Glutamatergic neuron (in vitro differentiated cells): Measurements from ENCODE around the gene BATF. TPM values are rescaled to one million over a fixed set of nuclear protein-coding genes. Genes with fewer than 3 reads are reported as not detected.

Experiments
- DNase-seq: peaks from one replicate; pipeline ENCODE4 v3.0.0; 2022
- H3K27ac Mint-ChIP-seq: one replicate; pipeline ENCODE4 v1.8.0; 2020; ENCODE audit warnings: mild to moderate bottlenecking, mixed read lengths, inconsistent platforms; ENCODE audit not compliant: unreplicated experiment
- H3K27me3 Mint-ChIP-seq: one replicate; pipeline ENCODE4 v1.8.0; 2020; ENCODE audit warnings: mild to moderate bottlenecking, moderate library complexity, mixed read lengths, inconsistent platforms; ENCODE audit not compliant: unreplicated experiment
- H3K36me3 Mint-ChIP-seq: one replicate; pipeline ENCODE4 v1.8.0; 2020; ENCODE audit warnings: mild to moderate bottlenecking, mixed read lengths, inconsistent platforms; ENCODE audit not compliant: unreplicated experiment
- H3K4me1 Mint-ChIP-seq: one replicate; pipeline ENCODE4 v1.8.0; 2020; ENCODE audit warnings: mild to moderate bottlenecking, low read depth, mixed read lengths, inconsistent platforms; ENCODE audit not compliant: unreplicated experiment
- H3K4me3 Mint-ChIP-seq: one replicate; pipeline ENCODE4 v1.8.0; 2020; ENCODE audit warnings: mild to moderate bottlenecking, mixed read lengths, inconsistent platforms; ENCODE audit not compliant: unreplicated experiment
- H3K9me3 Mint-ChIP-seq: one replicate; pipeline ENCODE4 v1.8.0; 2020; ENCODE audit warnings: mild to moderate bottlenecking, moderate library complexity, mixed read lengths, inconsistent platforms; ENCODE audit not compliant: unreplicated experiment
- total RNA-seq: library from RNA; stranded (reverse); fragmentation: NEBNext Ultra II Directional; extraction: Animal tissue kit (Norgen Biotek cat#: 25700); gene quantifications from one replicate; pipeline ENCODE4 v1.2.1, GENCODE V29; 2021; ENCODE audit not compliant: unreplicated experiment
- TF ChIP-seq, protein P1 (sequence below): fragments of 200-600 bp; sonication (generic); IDR thresholded peaks from one replicate; pipeline ENCODE4 v1.5.0; 2021; ENCODE audit not compliant: partially characterized antibody, unreplicated experiment

Gene BATF
- total RNA-seq, 1 donor from 2014 or later, result not detected

DNA sequence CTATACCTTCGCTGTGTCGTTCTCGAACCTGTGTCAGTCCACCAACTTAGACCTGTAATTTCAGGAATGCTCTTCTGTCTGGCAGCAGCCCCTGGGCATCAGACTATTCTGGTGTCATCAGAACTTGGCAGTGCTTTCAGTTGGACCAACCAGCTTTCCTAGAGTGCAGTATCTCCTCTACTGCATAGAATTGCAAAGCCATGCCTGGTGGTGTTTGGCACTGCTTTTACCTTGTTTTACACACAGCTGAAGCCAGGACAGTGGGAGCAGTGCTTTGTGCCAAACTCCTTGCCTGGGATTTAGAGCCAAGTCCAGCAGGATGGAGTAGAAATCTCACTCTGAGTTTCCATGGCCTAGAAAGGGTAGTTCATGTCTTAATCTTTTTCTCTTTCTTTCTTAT lies 57.6 kb downstream of the BATF start:
- no peak for DNase-seq
- Mint-ChIP-seq H3K9me3 (peaks cover 3% of the 10 kb centered on the region), H3K27ac (no peak overlapping the region), H3K27me3 (peaks cover 6% of the 10 kb centered on the region), H3K4me3 (peak overlapping the region; percentile 69), H3K4me1 (peaks cover 3% of the 10 kb centered on the region), H3K36me3 (peaks cover 4% of the 10 kb centered on the region)
- TF ChIP-seq, protein P1, sequence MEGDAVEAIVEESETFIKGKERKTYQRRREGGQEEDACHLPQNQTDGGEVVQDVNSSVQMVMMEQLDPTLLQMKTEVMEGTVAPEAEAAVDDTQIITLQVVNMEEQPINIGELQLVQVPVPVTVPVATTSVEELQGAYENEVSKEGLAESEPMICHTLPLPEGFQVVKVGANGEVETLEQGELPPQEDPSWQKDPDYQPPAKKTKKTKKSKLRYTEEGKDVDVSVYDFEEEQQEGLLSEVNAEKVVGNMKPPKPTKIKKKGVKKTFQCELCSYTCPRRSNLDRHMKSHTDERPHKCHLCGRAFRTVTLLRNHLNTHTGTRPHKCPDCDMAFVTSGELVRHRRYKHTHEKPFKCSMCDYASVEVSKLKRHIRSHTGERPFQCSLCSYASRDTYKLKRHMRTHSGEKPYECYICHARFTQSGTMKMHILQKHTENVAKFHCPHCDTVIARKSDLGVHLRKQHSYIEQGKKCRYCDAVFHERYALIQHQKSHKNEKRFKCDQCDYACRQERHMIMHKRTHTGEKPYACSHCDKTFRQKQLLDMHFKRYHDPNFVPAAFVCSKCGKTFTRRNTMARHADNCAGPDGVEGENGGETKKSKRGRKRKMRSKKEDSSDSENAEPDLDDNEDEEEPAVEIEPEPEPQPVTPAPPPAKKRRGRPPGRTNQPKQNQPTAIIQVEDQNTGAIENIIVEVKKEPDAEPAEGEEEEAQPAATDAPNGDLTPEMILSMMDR, result no peak

DNA sequence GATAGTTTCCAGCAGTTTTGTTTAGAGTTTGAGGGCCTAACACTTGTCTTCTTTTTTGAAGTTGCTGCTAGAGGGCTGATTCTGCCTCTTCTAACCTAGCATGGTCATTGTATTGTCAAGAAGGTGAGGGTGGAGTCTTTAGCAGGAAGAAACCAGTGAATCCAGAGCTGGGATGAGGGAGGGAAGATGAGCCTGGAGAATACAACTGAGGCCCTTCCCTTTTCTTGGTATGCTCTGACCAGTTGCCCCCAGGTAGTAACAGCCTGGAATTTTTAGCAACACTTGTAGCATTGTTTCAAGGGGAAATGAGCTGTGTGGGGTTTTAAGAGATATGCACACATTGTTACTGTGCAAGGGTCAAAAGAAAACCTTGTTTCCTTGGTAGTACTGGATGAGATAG lies 65.1 kb downstream of the BATF start:
- TF ChIP-seq, protein P1, result no peak
- DNase-seq, result no peak
- Mint-ChIP-seq H3K36me3 (peaks cover 5% of the 10 kb centered on the region), H3K4me1 (no peaks in the 10 kb centered on the region), H3K27ac (no peak overlapping the region), H3K9me3 (peaks cover 1% of the 10 kb centered on the region), H3K27me3 (peaks cover 2% of the 10 kb centered on the region), H3K4me3 (no peak overlapping the region)

DNA sequence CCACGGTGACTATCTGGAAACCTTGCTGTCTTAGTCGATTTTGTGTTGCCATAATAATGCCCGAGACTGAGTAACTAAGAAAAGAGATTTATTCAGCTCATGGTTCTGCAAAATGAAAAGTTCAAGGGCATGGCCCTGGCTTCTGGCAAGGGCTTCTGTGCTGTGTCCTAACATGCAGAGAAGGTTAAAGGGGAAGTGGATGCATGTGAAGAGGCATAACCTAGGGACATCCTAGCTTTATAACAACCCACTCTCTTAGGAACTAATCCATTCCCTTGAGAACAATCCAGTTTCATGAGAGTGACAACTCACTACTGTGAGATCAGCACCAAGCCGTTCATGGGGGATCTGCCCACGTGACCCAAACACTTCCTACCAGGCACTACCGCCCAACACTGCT lies 67.7 kb downstream of the BATF start:
- peaks cover 2% of the 10 kb centered on the region for H3K27me3 Mint-ChIP-seq
- peaks cover 14% of the 10 kb centered on the region for H3K36me3 Mint-ChIP-seq
- H3K4me3 Mint-ChIP-seq, result no peak overlapping the region

DNA sequence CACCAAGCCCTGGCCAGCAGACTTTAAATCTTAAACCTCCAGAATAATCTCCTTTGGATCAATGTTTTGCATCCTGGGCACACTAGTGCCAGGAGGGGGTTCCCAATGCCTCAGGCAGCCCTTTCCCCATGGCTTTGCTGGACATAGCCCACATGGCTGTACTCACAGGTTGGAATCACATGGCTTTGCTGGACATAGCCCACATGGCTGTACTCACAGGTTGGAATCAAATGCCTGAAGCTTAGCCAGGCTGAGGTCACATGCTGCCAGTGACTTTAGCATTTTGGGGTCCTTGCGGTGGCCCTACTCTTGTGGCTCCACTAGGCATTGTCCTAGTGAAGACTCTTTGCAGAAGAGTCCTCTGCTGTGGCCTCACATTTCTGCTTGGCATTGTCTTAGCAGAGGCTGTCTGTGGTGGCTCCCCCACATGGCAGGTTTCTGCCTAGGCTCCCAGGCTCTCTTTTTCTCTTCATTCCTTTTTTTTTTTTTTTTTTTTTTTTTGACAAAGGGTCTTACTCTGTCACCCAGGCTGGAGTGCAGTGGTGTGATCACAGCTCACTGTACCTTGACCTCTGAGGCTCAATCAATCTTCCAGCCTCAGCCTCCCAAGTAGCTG lies 69.2 kb downstream of the BATF start:
- H3K4me3 Mint-ChIP-seq, result no peak overlapping the region
- H3K9me3 Mint-ChIP-seq, result peaks cover 5% of the 10 kb centered on the region
- TF ChIP-seq, protein P1, result no peak
- no peaks in the 10 kb centered on the region for H3K4me1 Mint-ChIP-seq
- H3K27me3 Mint-ChIP-seq, result peaks cover 2% of the 10 kb centered on the region
- H3K27ac Mint-ChIP-seq, result no peak overlapping the region
- peaks cover 14% of the 10 kb centered on the region for H3K36me3 Mint-ChIP-seq
- no peak for DNase-seq

More for the DNA sequence above, 67.7 kb downstream of the BATF start:
- no peak overlapping the region for H3K27ac Mint-ChIP-seq
- no peaks in the 10 kb centered on the region for H3K4me1 Mint-ChIP-seq
- no peak for DNase-seq
- TF ChIP-seq, protein P1, result no peak
- peaks cover 7% of the 10 kb centered on the region for H3K9me3 Mint-ChIP-seq

DNA sequence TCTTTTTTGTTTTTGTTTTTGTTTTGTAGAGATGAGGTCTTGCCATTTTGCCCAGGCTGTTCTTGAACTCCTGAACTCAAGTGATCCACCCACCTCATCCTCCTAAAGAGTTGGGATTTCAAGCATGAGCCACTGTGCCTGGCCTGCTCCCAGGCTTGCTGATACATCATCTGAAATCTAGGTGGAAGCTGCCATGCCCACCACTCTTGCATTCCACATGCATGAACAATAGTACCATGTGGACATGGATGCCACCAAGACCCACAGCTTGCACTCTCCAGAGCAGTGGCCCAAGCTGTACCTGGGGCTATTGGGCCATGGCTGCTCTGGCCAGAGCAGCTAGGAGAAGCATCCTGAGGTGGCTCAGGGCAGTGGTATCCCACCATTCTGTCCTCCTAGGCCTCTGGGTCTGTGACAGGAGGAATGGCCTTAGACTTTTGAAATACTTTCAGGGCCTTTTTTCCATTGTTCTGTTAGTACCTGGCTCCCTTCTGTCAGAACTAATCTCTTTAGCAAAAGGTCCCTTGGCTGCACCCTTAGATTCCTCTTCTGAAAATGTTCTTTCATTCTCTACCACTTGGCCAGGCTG lies 69.8 kb downstream of the BATF start:
- TF ChIP-seq, protein P1, result no peak
- Mint-ChIP-seq H3K36me3 (peaks cover 14% of the 10 kb centered on the region), H3K9me3 (peaks cover 5% of the 10 kb centered on the region), H3K27me3 (peaks cover 2% of the 10 kb centered on the region), H3K27ac (no peak overlapping the region), H3K4me3 (no peak overlapping the region), H3K4me1 (no peaks in the 10 kb centered on the region)
- DNase-seq, result no peak
